HG03139 (cell line): ENCODE results near the gene ADAP1.

Experiments
- ATAC-seq: cut with Tn5 transposase; IDR thresholded peaks from one replicate; pipeline ENCODE4 v1.9.1; 2021; ENCODE audit not compliant: unreplicated experiment

The ADAP1 gene

GRCh38 chr7:940599-941408 lies 13.7 kb downstream of the ADAP1 start:
- no peak for ATAC-seq

- no peak for ATAC-seq
Measured at GRCh38 chr7:939843-940242, 14.6 kb downstream of the ADAP1 start.

GRCh38 chr7:938546-939185 lies 15.8 kb downstream of the ADAP1 start:
- no peak for ATAC-seq

- ATAC-seq, result no peak
Measured at GRCh38 chr7:937856-938484, 16.5 kb downstream of the ADAP1 start.

- peak; percentile 69 for ATAC-seq
Measured at GRCh38 chr7:936386-937054, 18.0 kb downstream of the ADAP1 start.

- ATAC-seq, result no peak
Measured at GRCh38 chr7:935874-936385, 18.6 kb downstream of the ADAP1 start.

- ATAC-seq, result no peak
Measured at GRCh38 chr7:935164-935873, 19.2 kb downstream of the ADAP1 start.

- no peak for ATAC-seq
Measured at GRCh38 chr7:934469-935163, 19.9 kb downstream of the ADAP1 start.

- ATAC-seq, result no peak
Measured at GRCh38 chr7:932651-932975, 21.9 kb downstream of the ADAP1 start.

GRCh38 chr7:931871-932650 lies 22.4 kb downstream of the ADAP1 start:
- no peak for ATAC-seq

GRCh38 chr7:930975-931758 lies 23.3 kb downstream of the ADAP1 start:
- ATAC-seq, result no peak

- no peak for ATAC-seq
Measured at GRCh38 chr7:929311-929711, 25.2 kb downstream of the ADAP1 start.

GRCh38 chr7:927031-927671 lies 27.3 kb downstream of the ADAP1 start:
- no peak for ATAC-seq

- ATAC-seq, result no peak
Measured at GRCh38 chr7:926061-927030, 28.1 kb downstream of the ADAP1 start.

GRCh38 chr7:925601-926000 lies 28.9 kb downstream of the ADAP1 start:
- ATAC-seq, result no peak

GRCh38 chr7:924541-925231 lies 29.8 kb downstream of the ADAP1 start:
- peak; percentile 37 for ATAC-seq
